T-helper 22 cell (primary cell): ENCODE measurements around the gene SMIM14.
"Not testable (repeated sequence)": the region's sequence is repeated elsewhere in the genome, so short reads cannot be mapped to it uniquely, and the experiment has no call there.

Experiments used
- DNase-seq: peaks from one replicate; pipeline ENCODE4 v3.0.0-alpha.2; 2020; ENCODE audit warnings: low read depth

Gene SMIM14

GRCh38 chr4:39596971-39597370, 41.7 kb downstream of the SMIM14 start:
- DNase-seq, result no peak

GRCh38 chr4:39591290-39591689, 47.4 kb downstream of the SMIM14 start:
- no peak for DNase-seq

GRCh38 chr4:39587881-39588280, 50.8 kb downstream of the SMIM14 start:
- no peak for DNase-seq

GRCh38 chr4:39574946-39575345, 63.7 kb downstream of the SMIM14 start:
- DNase-seq, result no peak

GRCh38 chr4:39571504-39571903, 67.2 kb downstream of the SMIM14 start:
- DNase-seq, result no peak

- DNase-seq, result no peak
Observed at GRCh38 chr4:39571054-39571453, 67.6 kb downstream of the SMIM14 start.

GRCh38 chr4:39569209-39569608, 69.5 kb downstream of the SMIM14 start:
- DNase-seq, result no peak

- DNase-seq, result no peak
Observed at GRCh38 chr4:39568805-39569204, 69.9 kb downstream of the SMIM14 start.

GRCh38 chr4:39565878-39566600, 72.6 kb downstream of the SMIM14 start:
- no peak for DNase-seq

GRCh38 chr4:39563346-39563847, 75.3 kb downstream of the SMIM14 start:
- no peak for DNase-seq

GRCh38 chr4:39562792-39563191, 75.9 kb downstream of the SMIM14 start:
- no peak for DNase-seq

GRCh38 chr4:39559626-39560025, 79.0 kb downstream of the SMIM14 start:
- DNase-seq, result no peak

- DNase-seq, result no peak
Observed at GRCh38 chr4:39555472-39555871, 83.2 kb downstream of the SMIM14 start.

GRCh38 chr4:39548425-39549067, 90.1 kb downstream of the SMIM14 start:
- no peak for DNase-seq

GRCh38 chr4:39544580-39545315, 93.9 kb downstream of the SMIM14 start:
- DNase-seq, result no peak

GRCh38 chr4:39544080-39544479, 94.6 kb downstream of the SMIM14 start:
- DNase-seq, result not testable (repeated sequence)

- DNase-seq, result no peak
Observed at GRCh38 chr4:39543034-39543433, 95.6 kb downstream of the SMIM14 start.

GRCh38 chr4:39542611-39543012, 96.1 kb downstream of the SMIM14 start:
- no peak for DNase-seq

GRCh38 chr4:39541987-39542610, 96.6 kb downstream of the SMIM14 start:
- no peak for DNase-seq

- DNase-seq, result no peak
Observed at GRCh38 chr4:39539089-39539611, 99.5 kb downstream of the SMIM14 start.

- no peak for DNase-seq
Observed at GRCh38 chr4:39533541-39533940, 105.1 kb downstream of the SMIM14 start.

GRCh38 chr4:39532237-39532636, 106.4 kb downstream of the SMIM14 start:
- DNase-seq, result not testable (repeated sequence)
